K562 (cell line): Measurements from ENCODE around the gene C6orf62. TPM values are rescaled to one million over a fixed set of nuclear protein-coding genes. Genes with fewer than 3 reads are reported as not detected.

Experiments used
- ATAC-seq: fragments of 200-7000 bp; cut with Tn5 transposase; 3 replicates; pipeline ENCODE4 v1.9.1; 2020; ENCODE audit warnings: moderate library complexity
- BruUV-seq: library from RNA; stranded (reverse); fragments of 400-500 nt; replicated peaks from 2 replicates; lab custom pipeline; 2021; lab: Mats Ljungman, UMichigan
- CTCF ChIA-PET: fragments of 300-600 bp; formaldehyde crosslinking; extraction: SDS; loops from one replicate; lab custom pipeline; 2021; ENCODE audit warnings: low intra/inter-chr PET ratio; lab: Yijun Ruan, JAX
- POLR2A ChIA-PET: fragments of 300-600, 350-650 bp; sonication (Branson Sonifier 250); formaldehyde crosslinking; extraction: SDS; loops from one replicate; lab custom pipeline; 2021; ENCODE audit warnings: antibody characterized with exemption, inconsistent platforms; lab: Yijun Ruan, JAX
- DNase-seq, 4 experiments: peaks; one replicate each; pipeline versions ENCODE4 v3.0.0 to v3.0.0-alpha.2; 2011 to 2018; ENCODE audit warnings: low spot score in 3 of 4, mixed read lengths in 3 of 4; ENCODE audit errors: extremely low read depth in 1 of 4
- FAIRE-seq: peaks from 2 replicates; lab custom pipeline; 2011; peaks lifted over from hg19 to GRCh38; lab: Jason Lieb, UNC
- H2AFZ ChIP-seq: 2 replicates; pipeline ENCODE4 v1.6.0; 2011; ENCODE audit warnings: low read depth, low read length, control low read depth, inconsistent platforms
- H3K27ac ChIP-seq: fragments of 200-600 bp; 3 replicates; pipeline ENCODE4 v1.8.0; 2011; ENCODE audit warnings: low read depth, mild to moderate bottlenecking, control low read depth, inconsistent platforms, low read length, moderate library complexity, mixed read lengths; ENCODE audit errors: extremely low read depth
- H3K27me3 ChIP-seq, 2 experiments: fragments of 300-600 bp in 1 of 2; 2 replicates in 1 of 2; 3 replicates in 1 of 2; pipeline versions ENCODE4 v1.6.0 to v1.8.0; 2011; ENCODE audit warnings: inconsistent platforms in 2 of 2, low read length in 2 of 2, mild to moderate bottlenecking in 1 of 2, mixed read lengths in 1 of 2, moderate library complexity in 1 of 2; ENCODE audit not compliant: control insufficient read depth in 2 of 2, insufficient read depth in 2 of 2
- H3K36me3 ChIP-seq: fragments of 300-600 bp; 3 replicates; pipeline ENCODE4 v1.8.0; 2011; ENCODE audit warnings: mild to moderate bottlenecking, low read length, inconsistent platforms; ENCODE audit not compliant: control insufficient read depth, insufficient read depth
- H3K4me1 ChIP-seq, 2 experiments: fragments of 200-600 bp in 1 of 2; replicated peaks in 1 of 2; 2 replicates in 1 of 2; 3 replicates in 1 of 2; pipeline versions ENCODE4 v1.5.1 to v1.8.0; 2011; ENCODE audit warnings: inconsistent platforms in 2 of 2, low read length in 2 of 2, mild to moderate bottlenecking in 1 of 2, mixed read lengths in 1 of 2, moderate library complexity in 1 of 2; ENCODE audit not compliant: control insufficient read depth in 2 of 2, insufficient read depth in 2 of 2
- H3K4me2 ChIP-seq: 2 replicates; pipeline ENCODE4 v1.6.1; 2011; ENCODE audit warnings: low read length, control low read depth, inconsistent platforms, mixed read lengths; ENCODE audit not compliant: insufficient read depth
- H3K4me3 ChIP-seq: fragments of 200-600 bp; sonication (generic), shearing (Covaris generic); 2 replicates; pipeline ENCODE4 v1.5.1; 2016; ENCODE audit warnings: control low read depth, inconsistent platforms
- H3K79me2 ChIP-seq: fragments of 200-600 bp; 3 replicates; pipeline ENCODE4 v1.8.0; 2011; ENCODE audit warnings: low read length, inconsistent platforms; ENCODE audit not compliant: control insufficient read depth, insufficient read depth
- H3K9ac ChIP-seq, 2 experiments: 2 replicates each; pipeline versions ENCODE4 v1.6.0 to v1.6.1; 2011; ENCODE audit warnings: low read depth in 2 of 2, low read length in 2 of 2, control low read depth in 1 of 2, inconsistent platforms in 1 of 2, mild to moderate bottlenecking in 1 of 2, mixed read lengths in 1 of 2; ENCODE audit not compliant: insufficient read depth in 1 of 2
- H3K9me1 ChIP-seq: one replicate; pipeline ENCODE4 v1.6.0; 2011; ENCODE audit warnings: inconsistent platforms, mild to moderate bottlenecking, low read length, moderate library complexity; ENCODE audit not compliant: control insufficient read depth, insufficient read depth
- H3K9me3 ChIP-seq: replicated peaks from 2 replicates; pipeline ENCODE4 v1.5.1; 2011; ENCODE audit warnings: low read depth, low read length, inconsistent platforms; ENCODE audit not compliant: control insufficient read depth, insufficient read depth
- H4K20me1 ChIP-seq: replicated peaks from 2 replicates; pipeline ENCODE4 v1.6.1; 2011; ENCODE audit warnings: low read length, inconsistent platforms, mixed read lengths; ENCODE audit not compliant: control insufficient read depth, insufficient read depth
- BACH1 ChIP-seq: fragments of 200-800 bp; sonication (Bioruptor generic); IDR thresholded peaks from 2 replicates; pipeline ENCODE4 v1.6.1; 2016; ENCODE audit warnings: missing genetic modification characterization, missing compliant biosample characterization
- CBFA2T2 ChIP-seq: fragments of 450-650 bp; conservative IDR thresholded peaks from 2 replicates; pipeline ENCODE4 v1.6.1; 2017; ENCODE audit warnings: mild to moderate bottlenecking
- CREB3 ChIP-seq: fragments of 450-650 bp; conservative IDR thresholded peaks from 2 replicates; pipeline ENCODE4 v1.6.1; 2016; ENCODE audit warnings: missing genetic modification characterization, low read depth, mild to moderate bottlenecking, missing compliant biosample characterization, moderate library complexity
- ELF1 ChIP-seq: fragments of 200-800 bp; sonication (Bioruptor generic); IDR thresholded peaks from 2 replicates; pipeline ENCODE4 v1.6.1; 2016; ENCODE audit warnings: missing genetic modification characterization, missing compliant biosample characterization
- GABPA ChIP-seq: fragments of 200-800 bp; sonication (Bioruptor generic); conservative IDR thresholded peaks from 2 replicates; pipeline ENCODE4 v1.6.1; 2016; ENCODE audit warnings: low read depth, missing genetic modification characterization, missing compliant biosample characterization
- GTF2A2 ChIP-seq: IDR thresholded peaks from 2 replicates; pipeline ENCODE4 v1.6.1; 2016; ENCODE audit warnings: mild to moderate bottlenecking, missing genetic modification characterization, missing compliant biosample characterization
- HNRNPK ChIP-seq: fragments of 200-400 bp; formaldehyde crosslinking; IDR thresholded peaks from one replicate; pipeline ENCODE4 v1.6.1; 2018; ENCODE audit warnings: mild to moderate bottlenecking, low read depth, low read length; ENCODE audit not compliant: poor library complexity, severe bottlenecking
- MTA1 ChIP-seq: fragments of 450-650 bp; IDR thresholded peaks from 2 replicates; pipeline ENCODE4 v1.6.1; 2017; ENCODE audit warnings: borderline replicate concordance
- NBN ChIP-seq: fragments of 450-650 bp; IDR thresholded peaks from 2 replicates; pipeline ENCODE4 v1.6.1; 2016; ENCODE audit warnings: low read depth, mild to moderate bottlenecking
- NR0B1 ChIP-seq: fragments of 450-650 bp; IDR thresholded peaks from one replicate; pipeline ENCODE4 v1.6.1; 2018; ENCODE audit warnings: mild to moderate bottlenecking, moderate library complexity; ENCODE audit not compliant: partially characterized antibody
- SRSF9 ChIP-seq: fragments of 200-400 bp; formaldehyde crosslinking; IDR thresholded peaks from 2 replicates; pipeline ENCODE4 v1.6.1; 2017; ENCODE audit warnings: low read depth, low read length, borderline replicate concordance
- WGBS: fragments of 100-300 bp; shearing (Covaris generic); methylation state at CpG from one replicate; pipeline ENCODE4 v1.1.6; 2016; ENCODE audit warnings: low coverage, mixed read lengths; ENCODE audit not compliant: insufficient coverage; ENCODE audit errors: missing lambda C conversion rate; 5-methylcytosine and 5-hydroxymethylcytosine counted together
- in situ Hi-C: fragments of 300-500 bp; cut with MboI; formaldehyde crosslinking; loops from 4 replicates; pipeline ENCODE4 v1.15.0; 2018; ENCODE audit warnings: inconsistent platforms, mixed read lengths
- intact Hi-C: fragments of 100-400 bp; cut with micrococcal nuclease; formaldehyde crosslinking; loops from 2 replicates; pipeline ENCODE4 v1.14.2; 2022
- polyA plus RNA-seq, 8 experiments: library from polyadenylated mRNA; depleted of rRNA in 4 of 8; stranded (reverse) in 5 of 8; unstranded in 3 of 8; fragments of >200 nt; fragmentation: Nextera tagmentation in 2 of 8; fragmentation: Illumina TruSeq in 1 of 8; extraction: Ambion mirVana in 2 of 8; extraction: Trizol in 1 of 8; gene quantifications; 2 replicates each; pipeline versions ENCODE4 v1.2.1 to v1.2.3, GENCODE V29; 2011 to 2014; ENCODE audit warnings: inconsistent platforms in 1 of 8, missing spikeins in 1 of 8
- total RNA-seq, 7 experiments: library from RNA; depleted of rRNA in 6 of 7; stranded (reverse); fragments of >200 nt in 6 of 7; fragmentation: Illumina TruSeq in 2 of 7; extraction: Trizol in 2 of 7; gene quantifications; 2 replicates each; pipeline versions ENCODE4 v1.2.1 to v1.2.3, GENCODE V29; 2011 to 2021; ENCODE audit warnings: low replicate concordance in 1 of 7

C6orf62 gene
- total and polyA plus RNA-seq, 9 of the 15 experiments (the other 6 are each of a cell fraction or from before 2014, with no cell fraction given): 48.5 to 579 (median 111) TPM

DNA sequence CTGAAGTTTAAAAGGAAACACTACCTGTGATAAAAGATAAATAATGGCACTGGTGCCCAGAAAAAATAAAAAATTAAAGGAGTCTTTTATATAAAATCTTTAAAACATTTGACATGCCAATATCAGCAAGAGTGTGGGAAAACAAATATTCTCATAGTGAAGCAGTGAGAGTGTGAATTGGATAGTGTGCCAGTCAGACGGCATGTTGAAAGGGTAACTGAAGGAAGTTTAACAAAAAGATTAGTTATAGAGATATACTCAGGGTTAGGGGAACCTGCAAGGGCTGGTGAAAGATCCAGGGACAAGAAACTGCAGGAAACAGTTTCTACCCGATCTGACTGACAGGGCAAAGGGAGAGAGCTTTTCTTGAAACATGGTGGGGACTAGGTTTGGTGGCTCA is 33.5 kb upstream of the C6orf62 start:
- ATAC-seq: no peak
- Histone ChIP-seq H3K9me3 (no peaks in the 10 kb centered on the region; the same call in none of the 2 replicates), H3K4me2 (no peak overlapping the region), H3K36me3 (no peaks in the 10 kb centered on the region), H3K4me3 (no peak overlapping the region), H3K4me1 (peaks cover 0 to 17% of the 10 kb centered on the region in 2 experiments; a peak in 3 of 5 replicates), H3K27ac (no peak overlapping the region), H3K9ac (no peak overlapping the region), H4K20me1 (no peaks in the 10 kb centered on the region), H3K27me3 (0 out of 5 replicates have a peak, but pooled peaks cover 0 to 4% of the 10 kb centered on the region in 2 experiments), H2AFZ (peak overlapping the region; percentile 44; the same call in 1 of the 2 replicates), H3K9me1 (no peaks in the 10 kb centered on the region), H3K79me2 (no peaks in the 10 kb centered on the region)
- TF ChIP-seq GTF2A2 (tag): no peak
- no peak for TF ChIP-seq MTA1
- TF ChIP-seq HNRNPK: no peak
- no peak for TF ChIP-seq NR0B1
- TF ChIP-seq GABPA (tag): no peak
- no peak for TF ChIP-seq CREB3 (tag)
- no peak for TF ChIP-seq SRSF9
- no peak for TF ChIP-seq BACH1 (tag)
- no peak for TF ChIP-seq CBFA2T2
- TF ChIP-seq NBN: no peak
- no peak for TF ChIP-seq ELF1
- POLR2A ChIA-PET: interaction anchor here (1.1 to 1.4 kb wide), 3 partner anchors 15 to 31 kb away, joined by 3 read pairs; partner anchors contain the start of gene GMNN
- no TSS peak for BruUV-seq
- intact Hi-C loops (no loop called here), in situ Hi-C loops (no loop called here)
- DNase-seq: no peak
- 28% methylated on average over 2 of the region's 2 CpGs for WGBS
- CTCF ChIA-PET: no interaction called here
- no peak for FAIRE-seq
